HG03439 (cell line): ENCODE measurements around the gene FTO.

Experiments
- ATAC-seq: cut with Tn5 transposase; IDR thresholded peaks from one replicate; pipeline ENCODE4 v1.9.1; 2021; ENCODE audit warnings: mild to moderate bottlenecking, moderate library complexity; ENCODE audit not compliant: unreplicated experiment

Gene FTO

DNA sequence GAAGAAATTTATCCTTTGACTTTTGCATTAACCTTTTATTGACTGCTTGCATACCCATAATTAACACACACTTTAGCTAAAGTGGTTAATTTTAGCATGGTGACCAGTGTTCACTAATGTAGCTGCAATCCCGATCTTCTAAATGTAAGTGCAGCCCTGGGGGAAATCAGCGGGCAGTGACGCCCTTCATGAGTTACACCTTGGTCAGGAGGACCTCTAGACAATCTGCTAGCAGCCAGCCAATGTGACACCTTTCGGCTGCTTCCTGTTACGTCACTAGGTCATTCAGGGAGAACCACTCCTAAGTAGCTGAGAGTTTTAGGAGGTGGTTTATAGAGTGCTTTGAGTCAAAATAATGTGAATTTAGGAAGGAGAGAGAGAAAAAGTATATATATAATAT is 402.1 kb downstream of the FTO start:
- no peak for ATAC-seq

- ATAC-seq, result no peak
Observed at GRCh38 chr16:54107583-54108202, 403.7 kb downstream of the FTO start.

GRCh38 chr16:54110016-54110981 is 406.3 kb downstream of the FTO start:
- no peak for ATAC-seq

- no peak for ATAC-seq
Observed at GRCh38 chr16:54112451-54113206, 408.7 kb downstream of the FTO start.

DNA sequence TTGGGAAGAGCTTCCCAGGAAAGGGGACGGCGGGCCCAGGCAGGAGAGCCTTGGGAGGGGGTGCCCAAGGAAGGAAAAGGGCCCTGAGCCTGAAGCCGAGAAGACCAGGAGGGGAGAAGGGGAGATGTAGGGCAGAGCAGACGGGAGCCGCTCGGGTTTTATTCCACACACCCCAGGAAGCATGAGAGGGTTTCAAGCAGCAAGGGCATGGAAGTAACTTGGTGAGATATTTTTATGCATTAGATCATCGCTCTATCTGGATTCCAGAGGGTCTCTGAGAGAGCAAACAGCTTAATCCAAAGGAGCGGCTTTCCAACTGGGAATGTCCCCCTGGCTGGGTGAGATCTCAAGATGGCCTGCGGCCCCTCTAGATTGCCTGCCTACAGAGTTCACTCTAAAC is 411.6 kb downstream of the FTO start:
- no peak for ATAC-seq

- no peak for ATAC-seq
Observed at GRCh38 chr16:54116124-54116655, 412.2 kb downstream of the FTO start.

DNA sequence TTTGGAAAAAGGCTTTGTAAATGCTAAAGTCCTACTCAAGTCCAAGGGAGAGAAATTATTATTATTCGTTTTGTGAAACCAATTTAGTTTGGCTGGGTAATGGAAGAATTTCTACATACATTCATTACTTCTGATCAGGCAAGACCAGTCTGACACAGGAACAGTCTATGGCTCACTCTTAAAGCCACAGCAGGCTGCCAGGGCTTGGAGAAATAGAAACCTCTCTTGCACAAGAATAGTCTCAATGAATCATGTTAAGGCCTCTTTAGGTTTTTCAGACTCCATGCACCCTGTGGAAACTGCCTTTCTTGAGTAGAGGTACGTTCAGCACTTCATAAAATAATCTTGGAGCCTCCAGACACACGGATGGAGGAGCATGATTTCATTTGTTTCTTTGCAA is 414.9 kb downstream of the FTO start:
- no peak for ATAC-seq

DNA sequence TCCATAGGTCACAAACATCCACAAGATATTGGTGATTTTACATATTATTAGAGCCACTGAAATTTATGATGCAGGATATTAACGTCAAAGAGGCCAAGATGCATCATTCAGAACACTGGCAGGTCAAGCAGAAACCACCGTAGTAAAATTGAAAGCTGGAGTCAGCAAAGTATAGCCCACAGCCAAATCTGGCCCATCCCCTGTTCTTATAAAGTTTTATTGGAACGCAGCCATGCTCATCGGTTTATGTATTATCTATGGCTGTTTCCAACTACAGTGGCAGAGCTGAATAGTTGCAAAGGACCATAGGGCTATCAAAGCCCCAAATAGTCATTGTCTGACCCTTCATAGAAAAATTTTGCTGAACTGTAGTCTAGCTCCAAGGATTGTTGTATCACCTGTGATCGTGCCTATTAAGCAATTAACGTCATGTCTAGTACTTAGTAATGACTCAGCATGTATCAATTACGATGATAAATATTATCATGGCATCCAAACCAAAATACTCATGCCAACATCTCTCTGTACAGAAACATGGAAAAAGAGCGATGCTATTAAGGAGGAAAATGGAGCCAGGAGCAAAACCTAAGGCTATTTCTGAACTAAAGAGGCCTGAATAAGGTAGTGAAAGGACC is 417.0 kb downstream of the FTO start:
- no peak for ATAC-seq

DNA sequence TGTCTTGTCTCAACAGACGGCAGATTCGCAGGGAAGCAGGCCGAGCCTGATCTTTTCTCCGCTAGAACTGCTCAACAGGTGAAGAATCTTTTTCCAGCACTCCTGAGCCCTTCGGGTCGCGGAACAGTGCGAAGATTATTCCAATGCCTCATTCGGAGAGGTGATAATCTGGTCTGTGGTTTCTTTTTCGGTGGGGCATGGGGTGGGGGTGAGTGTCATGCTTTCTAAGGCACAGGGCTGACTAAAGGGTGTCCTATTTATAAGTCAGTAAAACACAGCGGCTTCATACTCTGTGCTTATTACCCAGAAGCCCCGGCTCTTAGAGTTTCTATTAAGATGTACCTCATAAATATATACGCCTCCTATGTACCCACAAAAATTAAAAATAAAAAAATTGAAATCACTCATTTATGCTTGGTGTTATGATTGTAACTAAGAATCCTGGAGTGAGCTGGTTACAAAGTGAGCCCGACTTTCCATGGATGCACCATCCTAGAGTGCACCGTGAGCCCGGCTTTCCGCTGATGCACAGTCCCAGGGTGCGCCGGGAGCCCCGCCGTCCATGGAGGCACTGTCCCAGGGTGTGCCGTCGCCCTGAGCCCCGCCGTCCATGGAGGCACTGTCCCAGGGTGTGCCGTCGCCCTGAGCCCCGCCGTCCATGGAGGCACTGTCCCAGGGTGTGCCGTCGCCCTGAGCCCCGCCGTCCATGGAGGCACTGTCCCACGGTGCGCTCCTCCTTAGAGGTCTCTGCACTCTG is 417.8 kb downstream of the FTO start:
- no peak for ATAC-seq

- no peak for ATAC-seq
Observed at GRCh38 chr16:54123766-54124165, 419.8 kb downstream of the FTO start.

DNA sequence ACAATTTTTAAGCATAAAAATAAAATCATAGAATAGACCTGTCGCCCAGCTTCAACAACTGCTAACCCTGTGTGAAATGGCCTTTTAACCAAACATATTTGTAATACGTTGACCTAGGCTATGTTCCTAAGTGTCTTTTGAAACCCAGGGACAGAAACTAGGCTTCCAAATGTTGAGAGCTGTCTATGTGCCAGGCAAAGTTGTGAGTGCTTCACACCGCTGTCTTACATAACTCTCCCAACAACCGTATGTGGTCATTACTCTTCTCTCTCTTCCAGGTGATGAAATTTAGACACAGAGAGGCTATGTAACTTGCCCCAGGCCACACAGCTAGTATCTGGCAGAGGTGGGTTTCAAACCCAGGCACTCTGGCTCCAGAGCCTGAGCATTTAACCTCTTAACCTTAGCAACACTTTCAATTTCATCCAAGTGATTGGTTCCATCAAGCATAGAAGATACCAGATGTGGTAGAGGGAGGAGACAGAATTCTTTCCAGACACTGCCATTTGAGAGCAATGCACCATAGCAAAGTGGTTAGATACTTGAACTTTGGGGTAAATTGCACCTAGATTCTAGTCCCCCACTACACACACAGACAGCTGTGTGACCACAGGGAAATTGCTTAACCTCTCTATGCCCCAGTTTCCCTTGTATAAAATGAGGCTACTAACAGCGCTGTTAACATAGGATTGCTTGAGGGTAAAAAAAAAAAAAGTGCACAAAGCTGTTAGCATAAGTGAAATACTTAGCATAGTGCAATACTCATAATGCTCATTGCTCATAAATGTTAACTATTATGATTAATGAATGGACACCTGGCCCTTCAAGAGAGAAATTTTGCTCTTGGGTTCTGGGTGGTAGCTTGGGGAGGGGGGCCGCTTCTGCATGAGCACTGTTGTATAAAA is 422.0 kb downstream of the FTO start:
- no peak for ATAC-seq

- no peak for ATAC-seq
Observed at GRCh38 chr16:54126907-54127306, 423.0 kb downstream of the FTO start.

GRCh38 chr16:54128629-54129234 is 424.8 kb downstream of the FTO start:
- ATAC-seq, result no peak

DNA sequence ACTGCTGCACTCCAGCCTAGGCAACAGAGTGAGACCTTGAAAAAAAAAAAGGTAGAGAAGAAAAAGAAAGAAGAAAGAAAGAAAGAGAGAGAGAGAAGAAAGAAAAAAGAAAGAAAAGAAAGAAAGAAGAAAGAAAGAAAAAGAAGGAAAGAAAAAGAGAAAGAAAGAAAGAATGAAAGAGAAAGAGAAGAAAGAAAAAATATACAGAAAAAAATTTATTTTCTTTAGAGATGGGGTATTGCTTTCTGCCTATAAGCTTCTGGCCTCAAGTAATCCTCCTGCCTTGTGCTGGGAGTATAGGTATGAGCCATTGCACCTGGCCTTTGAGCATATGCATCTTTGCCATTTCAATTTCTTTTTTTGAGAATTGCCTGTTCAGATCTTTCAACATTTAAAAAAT is 425.9 kb downstream of the FTO start:
- no peak for ATAC-seq

DNA sequence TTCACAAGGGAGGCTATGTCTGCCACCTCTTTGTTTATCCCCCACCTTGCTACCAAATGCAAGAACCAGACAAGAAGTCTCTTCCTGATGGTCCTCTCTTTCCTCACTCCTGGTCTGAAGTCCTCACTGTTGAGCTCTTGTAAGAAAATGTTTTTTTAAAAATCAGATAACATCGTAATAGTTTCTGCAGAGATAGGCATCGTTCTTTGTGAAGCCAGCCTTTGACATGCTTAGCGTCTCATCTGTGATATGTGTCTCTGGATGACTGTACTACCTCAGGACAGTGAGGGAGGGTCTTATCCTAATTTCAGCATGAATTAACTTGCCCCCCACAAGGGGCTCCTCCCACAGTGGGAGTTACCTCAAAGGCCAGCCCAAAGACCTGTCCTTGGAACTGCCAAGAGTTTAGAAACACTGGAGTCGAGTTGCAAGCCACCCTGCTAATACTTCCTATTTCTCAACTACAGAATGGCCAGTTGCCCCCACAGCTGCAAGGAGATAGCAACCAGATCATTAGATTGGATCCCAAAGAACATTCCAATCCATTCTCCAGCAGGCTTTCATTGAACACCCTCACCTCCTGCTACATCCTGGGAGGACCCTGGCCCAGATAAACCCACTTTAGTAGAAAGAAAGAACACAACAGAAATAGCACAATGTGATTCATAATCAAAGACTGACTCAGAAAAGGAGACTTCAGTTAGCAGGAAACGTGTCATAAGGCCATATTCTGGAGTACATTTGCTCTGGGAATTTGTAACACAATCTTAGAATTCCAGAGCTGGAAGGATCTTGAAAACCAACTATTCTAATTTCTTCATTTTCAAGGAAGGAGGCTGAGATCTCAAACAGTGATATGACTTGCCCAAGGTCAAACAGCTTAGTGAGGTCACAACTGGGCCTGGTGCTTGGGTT is 431.7 kb downstream of the FTO start:
- no peak for ATAC-seq

- ATAC-seq, result no peak
Observed at GRCh38 chr16:54136276-54136625, 432.3 kb downstream of the FTO start.

DNA sequence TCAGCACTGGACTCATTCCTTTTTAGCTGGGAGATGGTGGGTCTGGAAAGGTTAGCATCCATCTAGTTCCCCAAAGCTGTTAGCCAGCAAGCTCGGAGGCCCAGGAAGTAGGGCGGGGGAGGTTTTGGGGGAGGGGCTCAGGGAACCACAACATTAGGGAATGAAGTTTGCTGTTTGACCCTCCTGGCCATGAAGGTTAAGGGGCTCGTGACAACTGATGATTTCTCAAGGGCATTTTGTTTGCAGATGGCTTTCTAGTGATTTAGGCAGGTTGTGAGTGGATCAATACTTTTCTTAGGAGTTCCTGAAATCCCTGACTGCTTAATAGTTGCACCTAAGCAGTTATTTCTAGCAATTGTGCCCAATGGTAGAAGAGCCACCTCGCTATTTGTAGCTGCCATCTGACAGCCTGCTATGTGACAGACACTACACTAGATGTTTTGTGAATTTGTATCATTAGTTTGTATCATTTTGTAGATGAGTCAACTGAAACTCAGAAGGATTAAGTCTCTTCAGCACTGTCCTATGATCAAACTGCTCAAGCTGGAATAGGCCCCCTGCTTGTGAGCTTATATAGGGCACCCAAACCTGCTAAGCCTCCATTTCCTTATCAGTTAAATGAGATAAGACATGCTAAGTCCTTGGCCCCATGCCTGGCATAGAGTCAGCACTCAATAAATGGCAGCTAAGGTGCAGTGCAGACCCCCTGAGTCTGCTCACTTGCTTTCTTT is 436.3 kb downstream of the FTO start:
- ATAC-seq, result no peak
